Stimulated activated naive CD8-positive, alpha-beta T cell treated with anti-CD3 and anti-CD28 coated beads, Interleukin-15, amount 100 ng/mL, for 72 hours (primary cell): Measurements from ENCODE around the gene FCHO2.
"Not testable (repeated sequence)": the region's sequence is repeated elsewhere in the genome, so short reads cannot be mapped to it uniquely, and the experiment has no call there.

Experiments used
- ATAC-seq: fragments of 150-1000 bp; cut with Tn5 transposase; 2 replicates; pipeline ENCODE4 v1.10.0; 2021; ENCODE audit warnings: mild to moderate bottlenecking, moderate library complexity
- DNase-seq, 2 donors: peaks; one replicate each; pipeline ENCODE4 v3.0.0; 2021 to 2022
- H3K27ac Mint-ChIP-seq, 2 donors: one replicate each; pipeline ENCODE4 v1.8.0; 2022; ENCODE audit warnings: mild to moderate bottlenecking in 2 of 2, mixed read lengths in 2 of 2, moderate library complexity in 2 of 2
- H3K27me3 Mint-ChIP-seq: one replicate; pipeline ENCODE4 v1.8.0; 2022; ENCODE audit warnings: mixed read lengths
- H3K4me1 Mint-ChIP-seq: one replicate; pipeline ENCODE4 v1.8.0; 2022; ENCODE audit warnings: mild to moderate bottlenecking, mixed read lengths
- H3K4me3 Mint-ChIP-seq, 2 donors: one replicate each; pipeline ENCODE4 v1.8.0; 2022; ENCODE audit warnings: mild to moderate bottlenecking in 2 of 2, mixed read lengths in 2 of 2, moderate library complexity in 1 of 2
- H3K9me3 Mint-ChIP-seq, 2 donors: one replicate each; pipeline ENCODE4 v1.8.0; 2022; ENCODE audit warnings: mixed read lengths in 2 of 2

FCHO2 gene

GRCh38 chr5:72955768-72956323, at the start of gene FCHO2:
Gene FCHO2 (plus strand): TSS chr5:72956041. CDS start chr5:72956097, 56 bp downstream.
- peak within 1 kb of the TSS; percentile 92 to 96 for H3K27ac Mint-ChIP-seq
- DNase-seq, result peak; percentile 92 to 93
- H3K27me3 Mint-ChIP-seq, result peaks cover 68% of the 10 kb centered on the region
- ATAC-seq, result peak; percentile 97
- no peaks in the 10 kb centered on the region for H3K9me3 Mint-ChIP-seq
- peak within 1 kb of the TSS; percentile 81 to 96 for H3K4me3 Mint-ChIP-seq
- H3K4me1 Mint-ChIP-seq, result peaks cover 19% of the 10 kb centered on the region

GRCh38 chr5:72906806-72907205, 49.0 kb upstream of the FCHO2 start:
- Mint-ChIP-seq H3K27me3 (no peaks in the 10 kb centered on the region), H3K27ac (no peak overlapping the region)

GRCh38 chr5:72908664-72909063, 47.2 kb upstream of the FCHO2 start:
- ATAC-seq (no peak), DNase-seq (no peak)
- Mint-ChIP-seq H3K9me3 (no peaks in the 10 kb centered on the region), H3K27ac (no peak overlapping the region), H3K4me3 (no peak overlapping the region), H3K27me3 (no peaks in the 10 kb centered on the region), H3K4me1 (no peaks in the 10 kb centered on the region)

More at GRCh38 chr5:72906806-72907205, 49.0 kb upstream of the FCHO2 start:
- no peak for DNase-seq
- Mint-ChIP-seq H3K4me3 (no peak overlapping the region), H3K9me3 (no peaks in the 10 kb centered on the region), H3K4me1 (no peaks in the 10 kb centered on the region)
- ATAC-seq, result no peak

- DNase-seq (no peak), ATAC-seq (no peak)
- Mint-ChIP-seq H3K27ac (no peak overlapping the region), H3K4me3 (no peak overlapping the region), H3K9me3 (no peaks in the 10 kb centered on the region), H3K4me1 (no peaks in the 10 kb centered on the region), H3K27me3 (no peaks in the 10 kb centered on the region)
Observed at GRCh38 chr5:72917371-72917776, 38.5 kb upstream of the FCHO2 start.

- no peak for DNase-seq
- Mint-ChIP-seq H3K27ac (no peak overlapping the region), H3K4me3 (no peak overlapping the region), H3K9me3 (no peaks in the 10 kb centered on the region), H3K4me1 (no peaks in the 10 kb centered on the region), H3K27me3 (no peaks in the 10 kb centered on the region)
- no peak for ATAC-seq
Observed at GRCh38 chr5:72920690-72921502, 34.9 kb upstream of the FCHO2 start.

- no peaks in the 10 kb centered on the region for H3K4me1 Mint-ChIP-seq
- no peak overlapping the region for H3K27ac Mint-ChIP-seq
- DNase-seq (no peak), ATAC-seq (no peak)
- no peak overlapping the region for H3K4me3 Mint-ChIP-seq
- H3K9me3 Mint-ChIP-seq, result no peaks in the 10 kb centered on the region
- peaks cover 2% of the 10 kb centered on the region for H3K27me3 Mint-ChIP-seq
Observed at GRCh38 chr5:72921886-72922285, 34.0 kb upstream of the FCHO2 start.

GRCh38 chr5:72922422-72922821, 33.4 kb upstream of the FCHO2 start:
- Mint-ChIP-seq H3K9me3 (no peaks in the 10 kb centered on the region), H3K27me3 (peaks cover 7% of the 10 kb centered on the region), H3K27ac (no peak overlapping the region), H3K4me1 (no peaks in the 10 kb centered on the region), H3K4me3 (no peak overlapping the region)
- ATAC-seq, result no peak
- no peak for DNase-seq

GRCh38 chr5:72925336-72926010, 30.4 kb upstream of the FCHO2 start:
- ATAC-seq, result peak; percentile 45
- no peaks in the 10 kb centered on the region for H3K9me3 Mint-ChIP-seq
- H3K27me3 Mint-ChIP-seq, result peaks cover 20% of the 10 kb centered on the region
- no peak overlapping the region for H3K27ac Mint-ChIP-seq
- no peak overlapping the region for H3K4me3 Mint-ChIP-seq
- H3K4me1 Mint-ChIP-seq, result no peaks in the 10 kb centered on the region
- DNase-seq, result no peak

- ATAC-seq, DNase-seq, H3K9me3 Mint-ChIP-seq, H3K4me1 Mint-ChIP-seq, H3K4me3 Mint-ChIP-seq, H3K27ac Mint-ChIP-seq: not testable (repeated sequence)
- peaks cover 55% of the 10 kb centered on the region for H3K27me3 Mint-ChIP-seq
Observed at GRCh38 chr5:72932686-72933085, 23.2 kb upstream of the FCHO2 start.

- not testable (repeated sequence) for H3K4me3 Mint-ChIP-seq, DNase-seq, H3K9me3 Mint-ChIP-seq, H3K27ac Mint-ChIP-seq, H3K4me1 Mint-ChIP-seq
- H3K27me3 Mint-ChIP-seq, result peaks cover 69% of the 10 kb centered on the region
- ATAC-seq, result peak; percentile 23
Observed at GRCh38 chr5:72934953-72935725, 20.7 kb upstream of the FCHO2 start.

- no peak for ATAC-seq
Observed at GRCh38 chr5:72936893-72937292, 18.9 kb upstream of the FCHO2 start.

GRCh38 chr5:72937517-72938061, 18.3 kb upstream of the FCHO2 start:
- Mint-ChIP-seq H3K27ac (no peak overlapping the region), H3K27me3 (peaks cover 76% of the 10 kb centered on the region), H3K4me3 (no peak overlapping the region), H3K9me3 (no peaks in the 10 kb centered on the region), H3K4me1 (no peaks in the 10 kb centered on the region)
- ATAC-seq (no peak), DNase-seq (no peak)

More at GRCh38 chr5:72936893-72937292, 18.9 kb upstream of the FCHO2 start:
- no peaks in the 10 kb centered on the region for H3K4me1 Mint-ChIP-seq
- H3K27me3 Mint-ChIP-seq, result peaks cover 76% of the 10 kb centered on the region
- no peak overlapping the region for H3K4me3 Mint-ChIP-seq
- DNase-seq, result no peak
- no peak overlapping the region for H3K27ac Mint-ChIP-seq
- no peaks in the 10 kb centered on the region for H3K9me3 Mint-ChIP-seq

GRCh38 chr5:72938206-72938605, 17.6 kb upstream of the FCHO2 start:
- H3K9me3 Mint-ChIP-seq, result no peaks in the 10 kb centered on the region
- DNase-seq (no peak), ATAC-seq (no peak)
- H3K4me1 Mint-ChIP-seq, result no peaks in the 10 kb centered on the region
- H3K27me3 Mint-ChIP-seq, result peaks cover 71% of the 10 kb centered on the region
- no peak overlapping the region for H3K4me3 Mint-ChIP-seq
- H3K27ac Mint-ChIP-seq, result no peak overlapping the region

GRCh38 chr5:72940082-72940481, 15.8 kb upstream of the FCHO2 start:
- Mint-ChIP-seq H3K27me3 (peaks cover 59% of the 10 kb centered on the region), H3K9me3 (no peaks in the 10 kb centered on the region), H3K27ac (no peak overlapping the region), H3K4me1 (no peaks in the 10 kb centered on the region), H3K4me3 (no peak overlapping the region)
- ATAC-seq (no peak), DNase-seq (no peak)

- Mint-ChIP-seq H3K4me3 (no peak overlapping the region), H3K9me3 (no peaks in the 10 kb centered on the region), H3K4me1 (no peaks in the 10 kb centered on the region)
Observed at GRCh38 chr5:72943307-72943706, 12.5 kb upstream of the FCHO2 start.

More at GRCh38 chr5:72943307-72943706, 12.5 kb upstream of the FCHO2 start:
- Mint-ChIP-seq H3K27me3 (peaks cover 36% of the 10 kb centered on the region), H3K27ac (no peak overlapping the region)
- ATAC-seq, result no peak
- DNase-seq, result no peak
